ENCODE measurements around the gene NPAT. TPM values are rescaled to one million over a fixed set of nuclear protein-coding genes. Genes with fewer than 3 reads are reported as not detected.

The NPAT gene
- total and polyA plus RNA-seq, 2 of the 13 experiments (the other 11 are each of a cell fraction or from before 2014, with no cell fraction given) = 4.4 to 11.2 TPM

DNA sequence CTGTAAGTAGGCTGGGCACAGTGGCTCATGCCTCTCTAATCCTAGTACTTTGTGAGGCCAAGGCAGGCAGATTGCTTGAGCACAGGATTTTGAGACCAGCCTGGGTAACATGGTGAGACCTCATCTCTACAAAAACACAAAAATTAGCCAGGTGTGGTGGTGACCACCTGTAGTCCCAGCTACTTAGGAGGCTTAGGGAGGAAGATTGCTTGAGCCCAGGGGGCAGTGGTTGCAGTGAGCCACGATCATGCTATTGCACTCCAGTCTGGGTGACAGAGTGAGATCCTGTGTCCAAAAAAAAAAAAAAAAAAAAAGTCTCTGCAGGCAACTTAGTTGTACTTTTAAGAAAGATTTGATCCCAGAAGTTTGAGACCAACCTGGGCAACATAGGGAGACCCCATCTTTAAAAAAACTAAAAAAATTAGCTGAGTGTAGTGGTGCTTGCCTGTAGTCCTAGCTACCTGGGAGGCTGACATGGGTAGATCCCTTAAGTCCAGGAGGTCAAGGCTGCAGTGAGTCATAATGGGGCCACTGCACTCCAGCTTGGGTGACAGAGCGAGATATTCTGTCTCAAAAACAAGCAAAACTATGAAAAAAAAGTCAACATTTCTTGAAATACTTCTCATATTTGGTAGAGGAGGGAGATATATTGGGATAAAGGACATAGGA lies 11.0 kb upstream of the NPAT start:
- Histone ChIP-seq H3K4me2 (ENCODE audit: low read depth, low read length) (no peak overlapping the region), H3K27me3 (ENCODE audit: control insufficient read depth in 1 of 2, insufficient read depth in 2 of 2, low read length in 2 of 2) (no peaks in the 10 kb centered on the region), H4K20me1 (ENCODE audit: insufficient read depth, low read length) (no peaks in the 10 kb centered on the region), H3K36me3 (replicated peaks in 1 of 2; ENCODE audit: control insufficient read depth in 1 of 2, insufficient read depth in 2 of 2, low read length in 2 of 2) (peaks cover 3 to 50% of the 10 kb centered on the region in 2 experiments), H3K4me3 (replicated peaks in 1 of 3; ENCODE audit: insufficient read depth in 1 of 3, low read depth in 2 of 3, low read length in 3 of 3) (no peak overlapping the region; a peak in 1 of 6 replicates), H3K27ac (ENCODE audit: extremely low read length, insufficient read depth, low read length) (peak overlapping the region; percentile 83), H3K9ac (ENCODE audit: insufficient read depth, low read depth, low read length) (no peak overlapping the region), H2AFZ (ENCODE audit: low read length) (no peak overlapping the region), H3K4me1 (ENCODE audit: insufficient read depth, low read length) (peaks cover 37% of the 10 kb centered on the region), H3K79me2 (ENCODE audit: insufficient read depth, low read length) (peaks cover 4% of the 10 kb centered on the region), H3K9me3 (ENCODE audit: low read length) (no peaks in the 10 kb centered on the region)
- 46% methylated on average over 2 of the region's 2 CpGs for WGBS (ENCODE audit: low lambda C conversion rate)
- ChIA-PET POLR2A (interaction anchor here (1.2 to 4.6 kb wide), 2 partner anchors 10 to 36 kb away, joined by 4 to 56 read pairs; partner anchors contain the start of genes ATM and NPAT), CTCF (ENCODE audit: low intra/inter-chr PET ratio, low total read pairs) (no interaction called here)
- ATAC-seq (peak; percentile 99), FAIRE-seq (peak; percentile 40), DNase-seq (ENCODE audit: low spot score) (peak; percentile 81)
- intact Hi-C loops (cut with micrococcal nuclease; ENCODE audit: unreplicated experiment) = loop anchor here (1.0 kb wide), 1 partner anchor 10 kb away; the partner anchor contains the start of gene ATM
- in situ Hi-C loops (cut with HindIII; ENCODE audit: extremely low pct_ligation_motif_present, low pct_unique_long_range_greater_than_20kb) = no loop called here
- BruUV-seq (replicated peaks) = no TSS peak
- TF ChIP-seq MED13 (CRISPR knock-in tag; IDR thresholded peaks at IDR 0.05) = no peak
- peak; percentile 48; the same call in 1 of the 2 replicates for TF ChIP-seq RCOR2 (CRISPR knock-in tag; IDR thresholded peaks at IDR 0.05)
- 0 out of 2 replicates have a peak, but pooled peaks have one; percentile 25 for TF ChIP-seq IRF2 (CRISPR knock-in tag; IDR thresholded peaks at IDR 0.05)
- no peak for TF ChIP-seq TIGD3 (CRISPR knock-in tag; IDR thresholded peaks at IDR 0.05; ENCODE audit: borderline replicate concordance)
- no peak for TF ChIP-seq IKZF4 (CRISPR knock-in tag; IDR thresholded peaks at IDR 0.05; ENCODE audit: borderline replicate concordance, low read depth, not compliant biosample characterization)
- TF ChIP-seq NR2F6 (IDR thresholded peaks at IDR 0.05) = peak; percentile 87
- peak; percentile 92 for TF ChIP-seq NR2F6 (CRISPR knock-in tag; IDR thresholded peaks at IDR 0.05)
- no peak for TF ChIP-seq THYN1 (CRISPR knock-in tag; IDR thresholded peaks at IDR 0.05; ENCODE audit: borderline replicate concordance, low read depth)
- TF ChIP-seq, protein P1, sequence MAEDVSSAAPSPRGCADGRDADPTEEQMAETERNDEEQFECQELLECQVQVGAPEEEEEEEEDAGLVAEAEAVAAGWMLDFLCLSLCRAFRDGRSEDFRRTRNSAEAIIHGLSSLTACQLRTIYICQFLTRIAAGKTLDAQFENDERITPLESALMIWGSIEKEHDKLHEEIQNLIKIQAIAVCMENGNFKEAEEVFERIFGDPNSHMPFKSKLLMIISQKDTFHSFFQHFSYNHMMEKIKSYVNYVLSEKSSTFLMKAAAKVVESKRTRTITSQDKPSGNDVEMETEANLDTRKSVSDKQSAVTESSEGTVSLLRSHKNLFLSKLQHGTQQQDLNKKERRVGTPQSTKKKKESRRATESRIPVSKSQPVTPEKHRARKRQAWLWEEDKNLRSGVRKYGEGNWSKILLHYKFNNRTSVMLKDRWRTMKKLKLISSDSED (CRISPR knock-in tag; IDR thresholded peaks at IDR 0.05) = no peak
- 0 out of 2 replicates have a peak, but pooled peaks have one; percentile 34 for TF ChIP-seq ZMYM4 (CRISPR knock-in tag; IDR thresholded peaks at IDR 0.05)
- peak in 1 of 2 experiments; percentile 71; a peak in 2 of 4 replicates for TF ChIP-seq EP300 (IDR thresholded peaks at IDR 0.05; ENCODE audit: low read depth in 2 of 2, low read length in 2 of 2)
- no peak for TF ChIP-seq EP300 (CRISPR knock-in tag; IDR thresholded peaks at IDR 0.05; ENCODE audit: borderline replicate concordance)
- peak; percentile 53; the same call in 1 of the 2 replicates for TF ChIP-seq ZNF556 (CRISPR knock-in tag; IDR thresholded peaks at IDR 0.05; ENCODE audit: borderline replicate concordance)
- peak; percentile 66 for TF ChIP-seq RXRB (CRISPR knock-in tag; IDR thresholded peaks at IDR 0.05; ENCODE audit: borderline replicate concordance)
- peak; percentile 95 for TF ChIP-seq SALL1 (CRISPR knock-in tag; IDR thresholded peaks at IDR 0.05)
- TF ChIP-seq KLF16 (CRISPR knock-in tag; IDR thresholded peaks at IDR 0.05) = 0 out of 4 replicates have a peak, but pooled peaks of 1 of the 2 experiments have one; percentile 27
- TF ChIP-seq ZFP37 (CRISPR knock-in tag; IDR thresholded peaks at IDR 0.05; ENCODE audit: borderline replicate concordance) = no peak
- peak; percentile 95 for TF ChIP-seq ATF3 (CRISPR knock-in tag; IDR thresholded peaks at IDR 0.05)
- TF ChIP-seq, protein P2, sequence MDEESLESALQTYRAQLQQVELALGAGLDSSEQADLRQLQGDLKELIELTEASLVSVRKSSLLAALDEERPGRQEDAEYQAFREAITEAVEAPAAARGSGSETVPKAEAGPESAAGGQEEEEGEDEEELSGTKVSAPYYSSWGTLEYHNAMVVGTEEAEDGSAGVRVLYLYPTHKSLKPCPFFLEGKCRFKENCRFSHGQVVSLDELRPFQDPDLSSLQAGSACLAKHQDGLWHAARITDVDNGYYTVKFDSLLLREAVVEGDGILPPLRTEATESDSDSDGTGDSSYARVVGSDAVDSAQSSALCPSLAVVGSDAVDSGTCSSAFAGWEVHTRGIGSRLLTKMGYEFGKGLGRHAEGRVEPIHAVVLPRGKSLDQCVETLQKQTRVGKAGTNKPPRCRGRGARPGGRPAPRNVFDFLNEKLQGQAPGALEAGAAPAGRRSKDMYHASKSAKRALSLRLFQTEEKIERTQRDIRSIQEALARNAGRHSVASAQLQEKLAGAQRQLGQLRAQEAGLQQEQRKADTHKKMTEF (CRISPR knock-in tag; IDR thresholded peaks at IDR 0.05) = peak; percentile 54; the same call in 1 of the 2 replicates
- TF ChIP-seq ZNF530 (CRISPR knock-in tag; IDR thresholded peaks at IDR 0.05; ENCODE audit: low read depth) = no peak

Measured in HepG2 (cell line).